ENCODE measurements around the gene MAP7.
"Not testable (repeated sequence)": the region's sequence is repeated elsewhere in the genome, so short reads cannot be mapped to it uniquely, and the experiment has no call there.

MAP7 gene

DNA sequence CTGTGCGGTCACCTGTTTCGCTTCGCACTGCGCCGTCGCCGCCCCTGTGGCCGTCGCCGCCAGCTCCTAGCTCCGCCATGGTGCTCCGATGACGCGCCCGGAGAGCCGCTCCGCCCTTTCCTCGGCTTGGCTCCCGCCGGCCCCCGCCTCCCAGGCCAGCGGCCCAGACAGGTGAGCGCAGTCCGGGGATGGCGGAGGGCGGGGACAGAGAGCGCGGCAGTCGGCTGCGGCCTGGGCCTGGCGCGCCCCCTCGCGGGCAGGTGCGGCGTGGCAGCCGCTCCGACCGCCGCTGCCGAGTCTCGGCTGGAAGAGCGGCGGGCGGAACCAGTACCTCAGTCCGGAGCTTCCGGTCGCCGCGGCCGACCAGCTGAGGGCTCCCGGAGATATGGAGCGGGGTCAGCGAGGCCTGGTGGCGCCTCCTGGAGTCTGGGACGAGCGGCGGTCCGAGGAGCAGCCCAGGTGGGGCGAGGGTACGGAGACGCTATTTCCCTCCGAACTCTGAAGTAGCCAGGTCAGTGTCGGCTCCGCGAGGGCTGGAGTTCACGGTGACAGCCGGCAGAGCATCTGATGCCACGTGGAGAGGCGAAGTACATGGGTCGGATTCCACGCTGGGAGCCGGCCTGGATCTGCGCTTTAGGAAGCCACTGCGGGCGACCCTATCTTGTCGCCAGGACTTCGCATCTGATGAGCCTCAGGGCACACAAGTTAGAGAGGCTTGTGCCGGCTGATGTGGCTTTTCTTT, at the start of gene MAP7:
TSS of gene MAP7 (minus strand) at position 93 of the 742 bp plus-strand sequence. CDS start at position 79, 14 bp downstream.
- peak; percentile 56 for DNase-seq

DNA sequence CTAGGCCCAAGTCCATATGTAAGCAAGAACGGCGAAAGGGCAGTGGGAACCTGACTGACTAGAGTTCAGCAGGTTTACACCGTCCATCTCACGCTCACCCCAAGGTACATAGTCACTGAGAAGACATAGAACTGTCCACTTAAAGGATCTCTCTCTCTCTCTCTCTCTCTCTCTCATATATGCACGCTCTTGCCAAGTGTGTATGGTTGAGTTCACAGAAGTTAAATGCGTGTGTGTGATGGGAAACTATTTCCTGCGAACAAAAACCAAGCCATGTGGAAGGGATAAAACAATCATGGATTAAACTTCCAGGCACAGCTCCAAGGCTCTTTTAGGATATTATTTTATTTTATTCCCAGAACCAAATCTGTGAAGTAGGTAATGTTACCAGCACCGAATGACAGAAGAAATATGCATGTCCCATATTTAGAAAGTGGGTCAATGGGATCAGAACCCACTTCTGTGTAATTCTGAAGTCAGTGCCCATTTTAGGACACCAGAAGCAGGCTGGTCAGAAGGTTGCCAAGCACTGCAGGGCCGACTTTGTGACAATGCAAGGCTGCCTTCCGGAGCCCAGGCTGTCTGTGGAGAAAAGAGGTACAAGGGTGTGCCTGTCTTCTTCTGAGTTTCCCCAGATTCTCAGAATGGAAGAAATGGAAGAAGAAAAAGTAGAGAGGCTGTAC, 49.2 kb upstream of the MAP7 start:
- DNase-seq, result no peak

GRCh38 chr6:136598048-136598447, 47.8 kb upstream of the MAP7 start:
- no peak for DNase-seq

GRCh38 chr6:136594671-136595070, 44.4 kb upstream of the MAP7 start:
- DNase-seq, result no peak

DNA sequence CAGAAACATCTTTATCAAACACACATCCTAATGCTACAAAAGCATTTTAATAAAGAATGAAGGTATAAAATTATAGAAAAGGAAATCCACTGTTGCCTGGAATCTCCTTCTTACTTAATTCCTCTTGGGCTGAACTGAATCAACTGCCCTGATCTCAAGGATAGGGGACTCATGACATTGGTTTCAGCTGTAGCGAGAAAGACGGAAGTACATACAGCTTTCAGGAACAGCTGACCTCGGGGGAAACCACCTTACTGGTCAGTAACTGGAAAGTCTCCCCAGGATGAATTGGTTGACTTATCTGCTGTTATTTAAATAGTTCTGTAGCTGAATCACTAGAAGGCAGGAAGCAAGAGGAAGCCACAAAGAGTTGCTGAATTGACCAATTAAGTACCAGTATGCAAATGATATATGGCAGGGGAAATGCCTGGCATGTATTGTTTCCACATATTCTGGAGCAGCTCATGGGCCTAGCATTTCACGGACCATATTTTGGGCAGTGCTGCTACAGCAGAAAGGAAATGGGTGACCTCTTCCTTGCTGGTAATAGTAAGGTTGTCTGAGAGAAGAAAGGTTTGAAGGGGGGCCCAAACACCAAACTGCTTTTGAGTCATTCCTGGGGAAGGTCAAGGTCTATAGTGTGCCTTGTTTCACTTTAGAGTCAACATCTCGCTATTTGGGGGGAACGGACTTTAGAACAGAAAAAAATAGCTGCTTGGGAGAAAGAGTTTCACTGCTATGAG, 43.7 kb upstream of the MAP7 start:
- DNase-seq, result peak; percentile 32

DNA sequence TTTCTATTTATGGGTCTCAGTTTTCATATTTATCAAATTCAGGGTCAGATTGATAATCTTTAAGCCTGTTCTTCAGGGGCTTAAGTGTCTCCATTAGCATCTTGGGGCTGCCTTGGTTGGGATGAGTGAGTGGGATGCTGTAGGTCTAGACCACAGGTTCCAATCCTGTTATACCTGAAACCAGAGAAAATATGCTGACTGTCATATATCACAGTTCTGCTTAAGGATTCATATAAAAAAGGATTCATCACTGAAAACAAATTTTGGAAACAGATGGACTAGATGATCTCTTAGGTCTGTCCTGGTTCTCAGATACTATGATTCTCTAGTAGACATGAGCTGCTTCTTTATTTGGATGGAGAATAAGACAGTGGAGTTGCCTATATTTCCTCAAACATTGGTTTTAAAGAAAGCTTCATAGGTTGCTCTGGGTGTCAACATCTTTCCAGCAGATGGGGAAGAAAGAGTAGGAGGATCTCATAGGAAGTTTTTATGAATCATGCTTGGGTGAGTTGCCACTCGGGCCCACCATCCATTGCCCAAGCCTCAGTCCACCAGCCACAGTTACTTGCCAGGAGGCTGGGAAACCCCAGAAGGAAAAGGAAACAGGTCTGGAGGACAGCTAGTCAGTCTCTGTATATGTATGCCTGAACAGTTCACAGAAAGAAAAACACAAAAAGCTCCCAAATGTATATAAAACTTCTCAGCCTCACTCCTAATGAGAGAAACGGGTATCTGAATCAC, 42.9 kb upstream of the MAP7 start:
- no peak for DNase-seq

DNA sequence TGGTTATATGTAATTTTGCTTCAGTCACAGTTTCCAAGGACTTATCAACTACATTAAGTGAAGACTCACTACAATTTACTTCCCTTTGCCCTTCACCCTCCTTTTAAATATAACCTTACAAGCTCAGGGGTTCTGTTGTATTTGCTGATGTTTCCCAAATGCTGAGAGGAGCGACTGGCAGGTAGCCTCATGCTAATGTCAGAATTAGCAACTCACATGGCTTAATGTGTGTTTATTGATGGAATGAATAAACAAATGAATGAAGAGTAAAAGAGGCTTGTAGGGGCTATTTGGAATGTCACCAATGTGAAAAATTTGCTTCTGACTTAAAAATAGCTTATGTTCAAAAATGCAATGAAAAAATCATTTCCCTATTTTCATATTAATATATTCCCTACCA, 41.4 kb upstream of the MAP7 start:
- no peak for DNase-seq

DNA sequence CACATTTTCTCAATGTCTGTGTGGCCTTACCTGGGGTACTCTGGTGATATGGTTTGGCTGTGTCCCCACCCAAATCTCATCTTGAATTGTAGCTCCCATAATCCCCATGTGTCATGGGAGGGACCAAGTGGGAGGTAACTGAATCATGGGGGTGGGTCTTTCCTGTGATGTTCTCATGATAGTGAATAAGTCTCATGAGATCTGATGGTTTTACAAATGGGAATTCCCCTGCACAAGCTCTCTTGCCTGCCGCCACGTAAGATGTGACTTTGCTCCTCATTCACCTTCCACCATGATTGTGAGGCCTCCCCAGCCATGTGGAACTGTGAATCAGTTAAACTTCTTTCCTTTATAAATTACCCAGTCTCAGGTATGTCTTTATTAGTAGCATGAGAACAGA, 40.6 kb upstream of the MAP7 start:
- not testable (repeated sequence) for DNase-seq

GRCh38 chr6:136587527-136587926, 37.3 kb upstream of the MAP7 start:
- DNase-seq, result no peak

DNA sequence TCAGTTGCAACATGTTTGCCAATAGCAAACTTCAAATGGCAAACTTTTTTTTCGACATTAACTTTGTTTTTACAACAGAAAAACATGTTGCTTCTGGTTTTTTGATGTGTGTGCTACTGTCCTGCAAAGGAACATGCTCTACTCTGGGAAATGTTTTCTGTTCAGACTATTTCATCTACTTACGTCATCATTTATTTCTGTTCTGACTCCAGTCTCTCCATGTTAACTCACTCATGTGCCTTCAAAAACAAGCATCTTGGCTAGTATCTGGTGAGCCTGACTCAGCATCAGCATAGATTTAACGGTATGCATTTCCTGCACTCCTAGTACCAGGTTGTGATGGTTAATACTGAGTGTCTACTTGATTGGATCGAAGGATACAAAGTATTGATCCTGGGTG, 36.1 kb upstream of the MAP7 start:
- no peak for DNase-seq

DNA sequence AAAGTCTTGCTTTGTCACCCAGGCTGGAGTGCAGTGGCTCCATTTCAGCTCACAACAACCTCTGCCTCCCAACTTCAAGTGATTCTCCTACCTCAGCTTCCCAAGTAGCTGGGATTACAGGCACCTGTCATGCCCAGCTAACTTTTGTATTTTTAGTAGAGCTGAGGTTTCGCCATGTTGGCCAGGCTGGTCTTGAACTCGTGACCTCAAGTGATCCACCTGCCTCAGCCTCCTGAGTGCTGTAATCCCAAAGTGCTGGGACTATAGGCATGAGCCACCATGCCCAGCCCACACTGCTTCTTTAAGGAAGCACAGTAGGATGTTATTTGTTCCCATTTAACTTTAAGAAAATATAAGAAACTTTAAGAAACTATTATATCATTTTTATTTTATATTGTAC, 35.3 kb upstream of the MAP7 start:
- not testable (repeated sequence) for DNase-seq

DNA sequence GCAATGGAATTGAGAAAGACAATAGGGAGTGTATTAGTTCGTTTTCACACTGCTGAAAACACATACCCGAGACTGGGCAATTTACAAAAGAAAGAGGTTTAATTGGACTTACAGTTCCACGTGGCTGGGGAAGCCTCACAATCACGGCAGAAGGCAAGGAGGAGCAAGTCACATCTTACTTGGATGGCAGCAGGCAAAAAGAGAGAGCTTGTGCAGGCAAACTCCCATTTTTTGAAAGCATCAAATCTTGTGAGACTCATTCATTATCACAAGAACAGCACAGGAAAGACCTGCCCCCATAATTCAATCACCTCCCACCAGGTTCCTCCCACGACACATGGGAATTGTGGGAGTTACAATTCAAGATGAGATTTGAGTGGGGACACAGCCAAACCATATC, 34.1 kb upstream of the MAP7 start:
- not testable (repeated sequence) for DNase-seq

DNA sequence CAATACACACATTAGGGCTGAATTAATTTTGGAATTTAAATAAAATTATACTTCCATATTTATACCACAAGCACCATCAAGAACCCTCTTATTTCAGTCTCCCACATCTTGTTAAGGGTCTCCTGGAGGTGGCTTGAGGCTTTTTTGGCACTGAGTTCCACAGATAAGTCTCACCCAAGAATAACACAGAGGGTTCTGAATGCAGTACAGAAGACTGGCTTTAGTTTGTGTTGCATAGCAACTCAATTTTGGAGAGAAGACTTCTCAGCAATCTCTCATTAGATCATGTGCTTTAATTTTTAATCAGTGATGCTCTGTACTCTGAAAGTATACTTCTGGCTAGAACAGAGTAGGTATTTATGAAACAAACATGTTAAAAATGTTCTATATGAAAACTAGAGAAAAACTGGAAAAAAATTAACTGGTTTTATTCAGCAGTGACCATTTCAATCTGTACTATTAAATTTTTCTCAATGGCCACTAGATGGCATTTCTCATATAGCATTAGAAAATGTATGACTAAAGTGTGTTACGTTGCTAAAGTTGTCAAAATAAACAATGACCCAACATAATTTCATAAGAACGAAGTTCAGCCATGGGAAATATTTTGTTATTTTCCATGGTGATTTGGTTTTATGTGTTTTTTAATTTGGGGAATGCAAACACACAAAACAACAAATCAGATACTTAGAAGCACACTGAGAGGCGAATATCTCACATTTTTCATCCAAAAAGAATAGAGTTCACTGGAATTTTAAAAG, 32.7 kb upstream of the MAP7 start:
- no peak for DNase-seq

- DNase-seq, result no peak
Observed at GRCh38 chr6:136579800-136580199, 29.6 kb upstream of the MAP7 start.

DNA sequence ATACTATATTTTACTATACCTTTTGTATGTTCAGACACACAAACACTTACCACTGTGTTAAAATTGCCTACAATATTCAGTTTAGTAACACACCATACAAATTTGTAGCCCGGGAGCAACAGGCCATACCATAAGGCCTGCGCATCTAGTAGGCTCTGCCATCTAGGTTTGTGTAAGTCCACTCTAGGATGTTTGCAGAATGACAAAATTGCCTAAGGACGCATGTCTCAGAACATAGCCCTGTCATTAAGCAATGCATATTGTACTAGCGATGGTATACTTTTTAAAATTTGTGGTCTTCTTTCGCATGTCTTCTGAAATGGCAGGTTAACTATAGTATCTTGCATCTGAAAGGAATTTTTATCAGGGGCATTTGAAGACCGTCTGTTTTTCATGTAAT, 26.6 kb upstream of the MAP7 start:
- DNase-seq, result no peak

GRCh38 chr6:136571496-136571895, 21.3 kb upstream of the MAP7 start:
- no peak for DNase-seq

- DNase-seq, result no peak
Observed at GRCh38 chr6:136571065-136571464, 20.8 kb upstream of the MAP7 start.

DNA sequence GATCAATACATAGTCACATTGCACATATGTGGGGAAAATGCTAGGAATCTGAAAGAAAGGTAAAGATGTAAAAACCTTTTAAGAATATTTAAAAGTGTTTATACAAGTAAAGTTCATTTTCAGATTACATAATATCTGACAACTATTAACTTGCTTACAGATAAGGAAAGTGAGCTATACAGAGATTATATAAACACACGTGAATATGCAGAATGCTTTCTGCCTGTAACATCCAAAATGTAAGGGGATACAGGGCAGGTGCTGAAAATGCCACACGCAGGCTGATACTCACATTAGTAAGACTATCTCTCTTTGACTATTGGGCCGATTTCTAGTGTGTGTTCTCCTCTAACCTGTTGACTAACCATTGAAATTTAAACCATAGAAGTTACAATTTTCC, 17.9 kb upstream of the MAP7 start:
- no peak for DNase-seq

DNA sequence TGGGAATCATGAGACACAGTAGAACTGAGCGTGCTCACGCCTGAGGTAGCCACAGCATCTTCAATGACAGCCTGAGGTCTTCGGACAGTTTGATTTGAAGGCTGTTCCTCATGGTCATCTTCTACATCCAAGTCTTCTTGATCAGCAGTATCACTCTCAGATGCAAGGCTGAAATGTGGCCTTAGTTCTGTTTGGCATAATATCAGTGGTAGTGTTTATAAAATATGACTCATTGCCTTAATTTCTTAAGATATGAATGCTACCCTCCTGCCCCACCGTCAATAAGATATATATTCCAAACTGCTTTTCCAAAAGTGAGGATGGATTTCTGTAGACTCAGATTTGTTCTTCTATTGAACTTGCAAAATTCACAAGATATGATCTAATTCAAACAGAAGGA, 17.5 kb upstream of the MAP7 start:
- DNase-seq, result no peak

GRCh38 chr6:136566851-136567250, 16.6 kb upstream of the MAP7 start:
- no peak for DNase-seq

GRCh38 chr6:136566007-136566487, 15.8 kb upstream of the MAP7 start:
- DNase-seq, result no peak

- no peak for DNase-seq
Observed at GRCh38 chr6:136564180-136564579, 14.0 kb upstream of the MAP7 start.

Data from femur (tissue), 1 donor.